Nasal cavity respiratory epithelium epithelial cell of viscerocranial mucosa (primary cell): Measurements from ENCODE around the gene ERBB2. TPM values are rescaled to one million over a fixed set of nuclear protein-coding genes. Genes with fewer than 3 reads are reported as not detected.

Experiments used
- total RNA-seq: library from RNA; depleted of rRNA; stranded (reverse); fragments of >200 nt; gene quantifications from 2 replicates; pipeline ENCODE4 v1.2.3, GENCODE V29; 2014

ERBB2 gene
- 40.3 and 103 TPM in 2 replicates for total RNA-seq

DNA sequence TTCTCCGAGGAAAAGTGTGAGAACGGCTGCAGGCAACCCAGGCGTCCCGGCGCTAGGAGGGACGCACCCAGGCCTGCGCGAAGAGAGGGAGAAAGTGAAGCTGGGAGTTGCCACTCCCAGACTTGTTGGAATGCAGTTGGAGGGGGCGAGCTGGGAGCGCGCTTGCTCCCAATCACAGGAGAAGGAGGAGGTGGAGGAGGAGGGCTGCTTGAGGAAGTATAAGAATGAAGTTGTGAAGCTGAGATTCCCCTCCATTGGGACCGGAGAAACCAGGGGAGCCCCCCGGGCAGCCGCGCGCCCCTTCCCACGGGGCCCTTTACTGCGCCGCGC lies at the start of gene ERBB2:
Gene ERBB2, plus strand, starts transcription at position 247 of the 330 bp plus-strand sequence. CDS start 175 bp downstream, outside the sequence.

GRCh38 chr17:39664581-39665561 lies 35.0 kb upstream of the ERBB2 start, which contains the start of gene TCAP:
Gene TCAP, plus strand, starts transcription at chr17:39665349. Its CDS starts 11 bp downstream, at chr17:39665360.

GRCh38 chr17:39667945-39668924 lies 31.6 kb upstream of the ERBB2 start, which contains the start of gene PNMT:
Gene PNMT, plus strand, starts transcription at chr17:39668453. Its CDS starts 23 bp downstream, at chr17:39668476.

GRCh38 chr17:39687546-39688474 lies 12.1 kb upstream of the ERBB2 start, which contains the start of gene PGAP3:
Gene PGAP3, minus strand, starts transcription at chr17:39688057. Its CDS starts 43 bp downstream, at chr17:39688014.

GRCh38 chr17:39730095-39730921 lies 30.4 kb downstream of the ERBB2 start, which contains the start of gene MIEN1:
Gene MIEN1, minus strand, starts transcription at chr17:39730532. Its CDS starts 37 bp downstream, at chr17:39730495.

DNA sequence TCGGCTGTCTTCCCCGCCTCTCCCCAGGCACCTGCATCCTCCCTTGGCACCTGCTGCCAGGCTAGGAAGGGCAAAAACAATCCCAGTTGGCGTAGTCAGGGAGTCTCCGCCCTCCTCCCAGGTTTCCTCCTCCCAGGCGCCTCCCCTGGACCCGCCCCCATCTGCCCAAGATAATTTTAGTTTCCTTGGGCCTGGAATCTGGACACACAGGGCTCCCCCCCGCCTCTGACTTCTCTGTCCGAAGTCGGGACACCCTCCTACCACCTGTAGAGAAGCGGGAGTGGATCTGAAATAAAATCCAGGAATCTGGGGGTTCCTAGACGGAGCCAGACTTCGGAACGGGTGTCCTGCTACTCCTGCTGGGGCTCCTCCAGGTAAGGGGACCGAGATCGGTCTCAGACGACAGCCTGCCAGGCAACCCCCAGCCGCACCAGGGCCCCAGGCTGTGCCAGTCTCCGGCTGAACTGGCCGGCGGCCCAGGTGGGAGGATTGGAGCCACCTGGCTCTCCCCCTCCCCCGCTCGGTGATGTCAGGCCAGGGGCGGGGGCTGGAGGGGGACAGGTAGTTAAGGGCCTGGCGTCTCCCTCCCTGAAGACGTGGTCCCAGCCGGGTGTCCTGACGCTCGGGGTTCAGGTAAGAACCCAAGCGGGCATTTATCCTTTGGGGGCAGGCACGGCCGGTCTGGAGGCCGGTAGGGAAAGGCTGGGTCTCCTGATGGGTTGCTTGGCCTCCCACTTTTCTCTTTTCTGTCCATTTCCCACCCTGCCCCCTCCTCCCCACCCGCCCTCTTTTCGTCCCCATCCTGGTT lies 38.1 kb downstream of the ERBB2 start, which contains the start of gene GRB7:
Gene GRB7, plus strand, starts transcription at position 179 of the 808 bp plus-strand sequence. CDS start 4,364 bp downstream, outside the sequence.

Other genes starting within 250 kb of the ERBB2 start
- gene MED1, start 248.8 kb upstream of the ERBB2 start, total RNA-seq: 27.0 and 33.2 TPM in 2 replicates
- 24.9 and 38.4 TPM in 2 replicates for gene CDK12, start 238.6 kb upstream of the ERBB2 start, total RNA-seq
- gene NEUROD2, start 92.1 kb upstream of the ERBB2 start, total RNA-seq: not detected in 2 replicates
- gene PPP1R1B, start 73.1 kb upstream of the ERBB2 start, total RNA-seq: under 0.01 TPM in 1 of 2 replicates, not detected in the other
- 25.3 and 34.2 TPM in 2 replicates for gene STARD3, start 62.9 kb upstream of the ERBB2 start, total RNA-seq
- under 0.01 and 0.36 TPM in 2 replicates for gene TCAP, start 34.7 kb upstream of the ERBB2 start, total RNA-seq
- not detected in 2 replicates for gene PNMT, start 31.6 kb upstream of the ERBB2 start, total RNA-seq
- 8.2 and 12.0 TPM in 2 replicates for gene PGAP3, start 12.0 kb upstream of the ERBB2 start, total RNA-seq
- gene MIEN1, start 30.5 kb downstream of the ERBB2 start, total RNA-seq: 16.6 and 21.9 TPM in 2 replicates
- 11.3 and 12.0 TPM in 2 replicates for gene GRB7, start 37.9 kb downstream of the ERBB2 start, total RNA-seq
- under 0.01 and 0.57 TPM in 2 replicates for gene IKZF3, start 164.2 kb downstream of the ERBB2 start, total RNA-seq
- gene ZPBP2, start 168.1 kb downstream of the ERBB2 start, total RNA-seq: not detected in 2 replicates
- gene GSDMB, start 218.6 kb downstream of the ERBB2 start, total RNA-seq: 4.1 and 9.0 TPM in 2 replicates
- gene ORMDL3, start 227.5 kb downstream of the ERBB2 start, total RNA-seq: 28.7 and 43.4 TPM in 2 replicates
- gene LRRC3C, start 227.7 kb downstream of the ERBB2 start, total RNA-seq: not detected in 2 replicates